Lung (tissue), 12 donors: ENCODE data around the gene ATP6V0A4. TPM values are rescaled to one million over a fixed set of nuclear protein-coding genes. Genes with fewer than 3 reads are reported as not detected.

Experiments
- ATAC-seq: fragments of 200-7000 bp; cut with Tn5 transposase; one replicate; pipeline ENCODE4 v1.9.1; 2020; ENCODE audit warnings: moderate number of reproducible peaks; ENCODE audit not compliant: insufficient read depth, low FRiP score
- DNase-seq, 3 donors: peaks; one replicate each; pipeline ENCODE4 v3.0.0-alpha.2; 2013 to 2017
- H3K27ac ChIP-seq, 2 donors: one replicate each; pipeline ENCODE4 v1.5.1; 2013; ENCODE audit warnings: mild to moderate bottlenecking in 2 of 2, moderate library complexity in 2 of 2, control low read depth in 1 of 2, inconsistent platforms in 1 of 2, low read depth in 1 of 2, low read length in 1 of 2
- H3K27me3 ChIP-seq, 3 donors: one replicate each; pipeline ENCODE4 v1.5.1; 2013; ENCODE audit warnings: low read length in 2 of 3; ENCODE audit not compliant: control insufficient read depth in 3 of 3, insufficient read depth in 3 of 3
- H3K36me3 ChIP-seq, 4 donors: one replicate each; pipeline ENCODE4 v1.5.1; 2013; ENCODE audit warnings: low read length in 4 of 4, mild to moderate bottlenecking in 1 of 4, moderate library complexity in 1 of 4; ENCODE audit not compliant: control insufficient read depth in 4 of 4, insufficient read depth in 4 of 4
- H3K4me1 ChIP-seq, 5 donors: one replicate each; pipeline ENCODE4 v1.5.1; 2013; ENCODE audit warnings: low read length in 5 of 5, mild to moderate bottlenecking in 2 of 5, moderate library complexity in 1 of 5; ENCODE audit not compliant: control insufficient read depth in 5 of 5, insufficient read depth in 5 of 5
- H3K4me3 ChIP-seq: one replicate; pipeline ENCODE4 v1.5.1; 2013; ENCODE audit warnings: mild to moderate bottlenecking, control low read depth, moderate library complexity
- H3K9ac ChIP-seq, 2 donors: one replicate each; pipeline ENCODE4 v1.5.1; 2013; ENCODE audit warnings: low read length in 2 of 2, control low read depth in 1 of 2; ENCODE audit not compliant: insufficient read depth in 1 of 2
- H3K9me3 ChIP-seq, 4 donors: one replicate each; pipeline ENCODE4 v1.5.1; 2013; ENCODE audit warnings: low read length in 3 of 4, mild to moderate bottlenecking in 1 of 4, moderate library complexity in 1 of 4; ENCODE audit not compliant: control insufficient read depth in 4 of 4, insufficient read depth in 3 of 4
- WGBS, 2 donors: extraction: QIAGEN DNeasy Blood & Tissue Kit; methylation state at CpG; one replicate each; pipeline ENCODE4 v1.1.7; 2013; 5-methylcytosine and 5-hydroxymethylcytosine counted together
- polyA plus RNA-seq, 2 donors: library from polyadenylated mRNA; stranded (reverse); fragments of 200-250 nt; gene quantifications; one replicate each; pipeline ENCODE4 v1.2.1, GENCODE V29; 2013
- total RNA-seq, 2 donors: library from RNA; depleted of rRNA in 1 of 2; stranded (reverse); fragments of >200 nt in 1 of 2; gene quantifications; one replicate each; pipeline ENCODE4 v1.2.1, GENCODE V29; 2014 to 2021
- TF ChIP-seq, protein P1 (sequence below): IDR thresholded peaks from 2 replicates; pipeline ENCODE4 v1.5.1; 2012; ENCODE audit warnings: mild to moderate bottlenecking; ENCODE audit errors: control extremely low read depth, extremely low read depth
- donor health status: control.
- donor health status: control.
- donor health status: Bipolar disorder and iron deficiency.
- donor health status: healthy.
- donor health status: DM: yes; HTN: yes; CAD: no.

Gene ATP6V0A4
- total and polyA plus RNA-seq, 4 donors, result 0.22 to 1.6 (median 1.2) TPM

DNA sequence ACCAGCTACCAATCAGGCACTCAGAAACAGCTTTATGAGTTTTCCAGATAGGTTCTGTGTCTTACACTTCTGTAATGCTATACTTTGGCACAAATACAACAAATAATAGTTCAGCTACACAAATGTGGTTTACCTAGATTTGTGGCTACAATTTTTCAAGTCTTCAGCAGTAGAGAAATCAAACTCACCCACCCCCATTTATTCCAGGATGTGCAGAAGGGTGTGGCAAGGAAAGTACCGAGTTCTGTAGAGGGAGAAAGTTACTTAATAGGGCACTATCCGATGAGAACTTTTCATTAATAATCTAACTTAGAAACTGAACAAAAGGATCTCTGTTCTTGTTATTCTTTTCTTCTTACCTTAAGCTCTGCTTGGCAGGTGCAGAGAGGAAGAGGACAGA lies 30.3 kb upstream of the ATP6V0A4 start:
- H3K36me3 ChIP-seq, result no peaks in the 10 kb centered on the region
- H3K27ac ChIP-seq, result no peak overlapping the region
- WGBS, 2 donors, result 53 to 62% methylated on average over 2 of the region's 2 CpGs
- no peaks in the 10 kb centered on the region for H3K27me3 ChIP-seq
- peaks cover 0 to 5% (median 0%) of the 10 kb centered on the region in 4 donors for H3K9me3 ChIP-seq
- no peaks in the 10 kb centered on the region for H3K4me1 ChIP-seq
- ATAC-seq (no peak), DNase-seq (no peak)
- no peak overlapping the region for H3K9ac ChIP-seq
- no peak overlapping the region for H3K4me3 ChIP-seq
- TF ChIP-seq, protein P1, sequence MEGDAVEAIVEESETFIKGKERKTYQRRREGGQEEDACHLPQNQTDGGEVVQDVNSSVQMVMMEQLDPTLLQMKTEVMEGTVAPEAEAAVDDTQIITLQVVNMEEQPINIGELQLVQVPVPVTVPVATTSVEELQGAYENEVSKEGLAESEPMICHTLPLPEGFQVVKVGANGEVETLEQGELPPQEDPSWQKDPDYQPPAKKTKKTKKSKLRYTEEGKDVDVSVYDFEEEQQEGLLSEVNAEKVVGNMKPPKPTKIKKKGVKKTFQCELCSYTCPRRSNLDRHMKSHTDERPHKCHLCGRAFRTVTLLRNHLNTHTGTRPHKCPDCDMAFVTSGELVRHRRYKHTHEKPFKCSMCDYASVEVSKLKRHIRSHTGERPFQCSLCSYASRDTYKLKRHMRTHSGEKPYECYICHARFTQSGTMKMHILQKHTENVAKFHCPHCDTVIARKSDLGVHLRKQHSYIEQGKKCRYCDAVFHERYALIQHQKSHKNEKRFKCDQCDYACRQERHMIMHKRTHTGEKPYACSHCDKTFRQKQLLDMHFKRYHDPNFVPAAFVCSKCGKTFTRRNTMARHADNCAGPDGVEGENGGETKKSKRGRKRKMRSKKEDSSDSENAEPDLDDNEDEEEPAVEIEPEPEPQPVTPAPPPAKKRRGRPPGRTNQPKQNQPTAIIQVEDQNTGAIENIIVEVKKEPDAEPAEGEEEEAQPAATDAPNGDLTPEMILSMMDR, result no peak

DNA sequence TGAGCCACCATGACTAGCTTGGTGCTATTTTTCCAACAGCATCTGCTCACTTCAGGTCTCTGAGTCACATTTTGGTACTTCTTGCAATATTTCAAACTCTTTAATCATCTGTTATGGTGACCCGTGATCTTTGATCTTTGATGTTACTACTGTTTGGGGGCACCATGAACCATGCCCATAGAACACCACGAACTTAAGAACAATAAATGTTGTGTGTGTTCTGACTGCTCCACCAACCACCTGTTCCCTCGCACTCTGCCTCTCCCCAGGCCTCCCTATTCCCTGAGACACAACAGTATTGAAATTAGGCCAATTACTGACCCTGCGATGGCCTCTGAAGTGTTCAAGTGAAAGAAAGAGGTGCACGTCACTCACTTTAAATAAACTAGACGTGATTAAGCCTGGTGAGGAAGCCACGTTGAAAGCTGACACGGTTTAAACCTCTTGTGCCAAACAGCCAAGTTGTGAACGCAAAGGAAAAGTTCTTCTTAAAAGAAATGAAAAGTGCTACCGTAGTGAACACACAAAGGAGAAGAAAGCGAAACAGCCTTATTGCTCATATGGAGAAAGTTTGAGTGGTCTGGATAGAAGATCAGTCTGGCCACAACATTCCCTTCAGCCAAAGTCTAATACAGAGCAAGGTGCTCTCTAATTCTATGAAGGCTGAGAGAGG lies 27.2 kb upstream of the ATP6V0A4 start:
- ATAC-seq, result no peak
- no peak for DNase-seq
- H3K27ac ChIP-seq, result no peak overlapping the region
- TF ChIP-seq, protein P1, result no peak
- H3K4me3 ChIP-seq, result no peak overlapping the region
- H3K9me3 ChIP-seq, result peaks cover 0 to 5% (median 0%) of the 10 kb centered on the region in 4 donors
- WGBS, 2 donors, result 84 to 94% methylated on average over 11 of the region's 11 CpGs
- H3K4me1 ChIP-seq, result no peaks in the 10 kb centered on the region
- no peak overlapping the region for H3K9ac ChIP-seq
- H3K36me3 ChIP-seq, result no peaks in the 10 kb centered on the region
- H3K27me3 ChIP-seq, result no peaks in the 10 kb centered on the region

DNA sequence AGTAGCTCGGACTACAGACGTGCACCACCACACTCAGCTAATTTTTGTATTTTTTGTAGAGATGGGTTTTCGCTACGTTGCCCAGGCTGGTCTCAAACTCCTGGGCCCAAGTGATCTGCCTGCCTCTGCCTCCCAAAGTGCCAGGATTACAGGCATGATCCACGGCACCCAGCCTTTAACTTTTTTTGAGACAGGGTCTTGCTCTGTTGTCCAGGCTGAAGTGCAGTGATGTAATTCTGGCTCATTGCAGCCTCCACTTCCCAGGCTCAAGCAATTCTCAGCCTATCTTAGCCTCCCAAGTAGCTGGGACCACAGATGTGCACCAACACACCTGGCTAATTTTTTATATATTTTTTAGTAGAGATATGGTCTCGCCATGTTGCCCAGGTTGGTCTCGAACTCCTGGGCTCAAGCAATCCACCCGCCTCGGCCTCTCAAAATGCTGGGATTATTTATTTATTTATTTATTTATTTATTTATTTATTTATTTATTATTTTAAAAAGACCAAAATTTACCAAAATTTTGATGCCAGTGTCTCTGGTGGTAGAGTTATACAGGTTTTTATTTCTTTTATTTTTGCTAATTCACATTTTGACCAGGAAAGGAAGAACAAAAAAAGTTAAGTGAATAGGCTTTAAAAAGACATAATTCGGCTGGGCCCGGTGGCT lies 25.0 kb upstream of the ATP6V0A4 start:
- H3K36me3 ChIP-seq, result no peaks in the 10 kb centered on the region
- no peaks in the 10 kb centered on the region for H3K4me1 ChIP-seq
- no peaks in the 10 kb centered on the region for H3K27me3 ChIP-seq
- DNase-seq, result no peak
- H3K4me3 ChIP-seq, result no peak overlapping the region
- no peak overlapping the region for H3K27ac ChIP-seq
- ATAC-seq, result no peak
- no peak overlapping the region for H3K9ac ChIP-seq
- peaks cover 0 to 5% (median 0%) of the 10 kb centered on the region in 4 donors for H3K9me3 ChIP-seq
- TF ChIP-seq, protein P1, result no peak
- WGBS, 2 donors, result 92 to 93% methylated on average over 11 of the region's 11 CpGs
